Measurements from ENCODE around the gene SYNJ2.
A peak's percentile ranks its signal among the peaks of the same experiment; 100 is the strongest.

Gene SYNJ2

GRCh38 chr6:157999168-158000051 lies 17.7 kb downstream of the SYNJ2 start:
- no peak for DNase-seq

GRCh38 chr6:158000530-158001307 lies 19.1 kb downstream of the SYNJ2 start:
- peak; percentile 49 for DNase-seq

- peak; percentile 44 for DNase-seq
Measured at GRCh38 chr6:158002249-158002950, 20.7 kb downstream of the SYNJ2 start.

DNA sequence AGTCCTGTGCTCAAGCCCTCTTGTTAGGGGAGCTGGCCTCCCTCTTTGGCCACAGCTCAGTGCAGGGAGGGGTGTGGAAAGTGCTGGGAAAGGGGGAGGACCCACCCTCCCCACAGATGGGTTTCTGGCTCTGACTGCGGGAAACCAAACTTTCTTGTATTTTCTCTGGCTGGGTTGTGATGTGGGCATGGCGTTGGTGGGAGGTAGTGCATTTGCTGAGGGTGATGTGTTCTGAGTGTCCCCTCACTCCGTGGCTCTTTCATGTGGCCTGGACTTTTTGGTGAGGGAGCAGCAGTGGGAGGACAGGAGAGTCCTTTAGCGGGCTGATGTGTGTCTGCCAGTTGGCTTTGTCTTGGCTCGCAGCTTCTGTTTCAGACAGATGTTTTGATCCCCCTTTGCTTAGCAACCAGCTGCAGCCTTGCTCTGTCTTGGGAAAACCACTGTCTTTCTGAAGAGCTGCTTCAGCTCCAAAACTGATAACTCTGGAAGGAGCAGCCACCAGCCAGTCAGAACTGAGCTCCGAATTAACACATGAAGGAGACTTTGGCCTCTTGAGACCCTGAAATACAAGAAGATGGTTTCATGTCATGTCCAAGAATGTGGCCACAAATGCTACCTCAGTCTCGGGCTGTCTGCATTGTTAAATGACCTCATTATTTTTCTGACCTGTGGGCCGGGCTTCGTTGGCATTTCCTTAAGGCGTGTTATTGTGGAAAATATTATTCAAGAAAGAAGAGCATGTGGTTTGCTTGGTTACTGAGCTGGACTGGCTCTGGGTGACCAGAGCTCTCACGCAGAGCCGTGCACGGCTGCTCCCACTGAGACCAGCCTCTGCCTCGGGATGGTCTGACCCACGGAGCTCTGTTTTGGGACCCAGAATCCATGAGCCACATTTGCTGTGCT lies 21.5 kb downstream of the SYNJ2 start:
- DNase-seq, result no peak

- no peak for DNase-seq
Measured at GRCh38 chr6:158003910-158004700, 22.4 kb downstream of the SYNJ2 start.

DNA sequence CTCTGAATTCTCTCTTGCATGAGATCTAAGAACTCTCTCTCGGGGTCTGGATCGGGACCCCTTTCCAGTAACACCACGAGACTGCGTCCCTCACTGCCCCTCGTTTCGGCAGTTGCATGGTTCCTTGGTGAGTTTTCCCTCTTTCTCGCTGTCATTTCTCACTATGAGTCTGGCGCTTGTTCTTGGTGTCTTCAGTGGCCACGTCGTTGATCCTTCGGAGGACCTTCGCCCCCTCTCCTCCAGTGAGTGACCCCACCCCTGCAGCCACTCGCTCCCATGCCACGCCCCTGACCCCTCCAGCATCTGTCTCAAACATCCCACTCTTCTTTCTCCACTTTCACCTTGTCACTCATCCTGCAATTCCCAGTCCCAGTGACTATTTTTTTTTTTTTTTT lies 23.0 kb downstream of the SYNJ2 start:
- no peak for DNase-seq

GRCh38 chr6:158005626-158006180 lies 24.0 kb downstream of the SYNJ2 start:
- no peak for DNase-seq

DNA sequence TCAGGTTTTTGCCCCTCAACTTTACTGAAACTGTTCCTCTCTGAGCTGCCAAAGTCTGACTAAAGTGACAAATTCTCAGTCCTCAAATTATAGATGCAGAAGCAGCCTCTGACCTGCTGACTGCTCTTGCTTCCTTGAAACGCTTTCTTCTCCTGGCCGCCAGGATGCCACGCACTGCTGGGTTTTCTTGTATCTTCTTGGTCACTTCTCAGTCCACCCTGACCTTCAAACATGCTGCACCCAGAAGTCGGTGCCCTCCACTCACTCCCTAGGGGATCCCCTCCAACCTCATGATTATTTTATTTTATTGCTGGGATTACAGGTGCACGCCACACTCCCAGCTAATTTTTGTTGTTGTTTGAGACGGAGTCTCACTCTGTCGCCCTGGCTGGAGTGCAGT lies 24.7 kb downstream of the SYNJ2 start:
- no peak for DNase-seq

GRCh38 chr6:158006821-158007570 lies 25.3 kb downstream of the SYNJ2 start:
- no peak for DNase-seq

DNA sequence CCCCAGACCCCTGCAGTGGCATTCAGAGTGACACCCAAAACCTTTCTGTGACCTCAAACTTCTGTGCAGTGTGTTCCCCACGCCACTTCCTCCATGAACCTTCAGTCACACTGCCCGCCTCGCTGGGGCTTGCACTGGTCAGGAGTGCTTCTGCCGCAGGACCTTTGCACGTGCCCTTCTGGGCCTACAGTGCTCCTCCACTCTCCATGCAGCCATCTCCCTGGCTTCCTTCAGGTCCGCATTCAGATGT lies 27.1 kb downstream of the SYNJ2 start:
- DNase-seq, result no peak

GRCh38 chr6:158009114-158009891 lies 27.6 kb downstream of the SYNJ2 start:
- no peak for DNase-seq

- DNase-seq, result no peak
Measured at GRCh38 chr6:158009935-158010585, 28.4 kb downstream of the SYNJ2 start.

DNA sequence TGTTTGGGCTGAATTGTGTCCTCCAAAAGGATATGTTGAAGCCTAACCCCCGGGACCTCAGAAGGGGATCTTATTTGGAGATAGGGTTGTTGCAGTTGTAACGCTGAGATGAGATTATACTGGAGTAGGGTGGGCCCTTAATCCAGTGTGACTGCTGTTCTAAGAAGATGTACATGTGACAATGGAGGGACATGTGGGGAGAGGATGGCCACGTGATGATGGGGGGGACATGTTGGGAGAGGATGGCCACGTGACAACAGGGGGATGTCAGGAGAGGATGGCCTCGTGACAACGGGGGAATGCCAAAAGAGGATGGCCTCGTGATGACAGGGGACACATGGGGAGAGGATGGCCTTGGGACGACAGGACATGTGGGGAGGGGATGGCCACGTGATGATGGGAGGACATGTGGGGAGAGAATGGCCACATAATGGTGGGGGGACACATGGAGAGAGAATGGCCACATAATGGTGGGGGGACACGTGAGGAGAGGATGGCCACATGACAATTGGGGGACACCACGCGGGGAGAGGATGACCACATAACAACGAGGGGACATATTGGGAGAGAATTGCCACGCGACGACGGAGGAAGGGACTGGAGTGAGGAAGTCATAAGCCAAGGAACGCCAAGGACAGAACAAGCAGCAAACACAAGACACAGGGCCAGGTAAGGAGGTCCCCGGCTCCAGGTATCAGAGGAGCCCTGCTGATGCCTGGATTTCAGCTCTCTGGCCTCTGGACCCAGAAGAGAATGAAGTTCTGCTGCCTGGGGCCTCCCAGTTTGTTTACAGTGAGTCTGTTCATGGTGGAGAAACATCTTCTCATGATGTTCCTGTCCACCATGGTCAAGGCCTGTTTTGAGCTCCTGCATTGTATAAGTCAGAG lies 29.2 kb downstream of the SYNJ2 start:
- no peak for DNase-seq

DNA sequence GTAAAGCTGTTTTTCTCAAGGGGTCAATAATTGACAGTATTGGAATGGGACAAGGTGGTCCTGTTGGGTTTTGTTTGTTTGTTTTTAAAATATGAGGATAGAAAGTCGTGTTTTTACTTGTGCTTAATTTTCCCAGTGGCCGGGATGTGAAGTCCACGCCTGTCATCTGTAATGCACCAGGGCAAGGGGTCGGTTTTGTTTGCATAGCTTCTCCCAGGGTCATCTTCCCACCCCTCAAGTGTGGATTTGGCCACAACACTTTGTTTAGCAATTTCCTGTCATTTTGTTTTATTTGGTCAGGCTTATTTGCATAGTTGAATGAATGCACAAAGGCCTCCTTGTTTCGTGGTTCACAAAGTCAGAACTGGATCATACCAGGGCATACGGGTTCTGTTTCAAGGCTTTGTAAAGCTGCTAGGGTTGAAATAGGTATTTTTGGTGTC lies 29.8 kb downstream of the SYNJ2 start:
- DNase-seq, result no peak

- DNase-seq, result no peak
Measured at GRCh38 chr6:158011980-158012566, 30.4 kb downstream of the SYNJ2 start.

GRCh38 chr6:158013904-158014504 lies 32.3 kb downstream of the SYNJ2 start:
- DNase-seq, result no peak

GRCh38 chr6:158014505-158015187 lies 33.0 kb downstream of the SYNJ2 start:
- no peak for DNase-seq

Data from NCI-H510A (cell line).